H1 (cell line): ENCODE results near the gene SLC43A3. TPM values are rescaled to one million over a fixed set of nuclear protein-coding genes. Genes with fewer than 3 reads are reported as not detected.

ENCODE experiments used
- CHD7 ChIP-seq: fragments of 300-600 bp; sonication (generic); IDR thresholded peaks from 2 replicates; pipeline ENCODE4 v1.7.1; 2012; ENCODE audit warnings: low read length, moderate library complexity, mild to moderate bottlenecking, inconsistent platforms; ENCODE audit not compliant: insufficient replicate concordance
- EP300 ChIP-seq, 2 experiments: IDR thresholded peaks; 1 replicate in 1 of 2; 2 replicates in 1 of 2; pipeline ENCODE4 v1.6.1; 2011 to 2012; ENCODE audit warnings: low read depth in 2 of 2, low read length in 2 of 2, mild to moderate bottlenecking in 2 of 2, borderline replicate concordance in 1 of 2, inconsistent platforms in 1 of 2, moderate library complexity in 1 of 2
- HDAC6 ChIP-seq: IDR thresholded peaks from one replicate; pipeline ENCODE4 v1.7.1; 2012; ENCODE audit warnings: low read depth, mild to moderate bottlenecking, inconsistent platforms, low read length, moderate library complexity
- POU5F1 ChIP-seq: IDR thresholded peaks from 2 replicates; pipeline ENCODE4 v1.6.1; 2011; ENCODE audit warnings: low read depth, mild to moderate bottlenecking, low read length, moderate library complexity
- polyA plus RNA-seq, 7 experiments: library from polyadenylated mRNA; depleted of rRNA in 3 of 7; stranded (reverse) in 5 of 7; unstranded in 2 of 7; fragments of >200 nt in 5 of 7; fragments of 200-250 nt in 2 of 7; gene quantifications; 1 replicate in 5 of 7; 2 replicates in 1 of 7; 4 replicates in 1 of 7; pipeline versions ENCODE4 v1.2.1 to v1.2.3, GENCODE V29; 2011 to 2013; ENCODE audit warnings: missing spikeins in 2 of 7, mixed read lengths in 2 of 7
- total RNA-seq: library from RNA; stranded (reverse); fragmentation: NEBNext Ultra II Directional; extraction: Animal tissue kit (Norgen Biotek cat#: 25700); gene quantifications from 2 replicates; pipeline ENCODE4 v1.2.1, GENCODE V29; 2021

SLC43A3 gene
- total and polyA plus RNA-seq, 2 of the 8 experiments (the other 6 are each of a cell fraction or from before 2014, with no cell fraction given) = 31.8 to 67.8 TPM

GRCh38 chr11:57357310-57357709, 69.6 kb downstream of the SLC43A3 start (continued):
- TF ChIP-seq CHD7 = no peak
- no peak for TF ChIP-seq HDAC6
- no peak for TF ChIP-seq POU5F1
- TF ChIP-seq EP300 (IDR thresholded peaks at IDR 0.05; ENCODE audit: borderline replicate concordance in 1 of 2, low read depth in 2 of 2, low read length in 2 of 2) = no peak
